NCI-H1694 (cell line): ENCODE measurements around the gene SYNM.

Experiments
- DNase-seq: peaks from one replicate; lab custom pipeline; 2025; lab: John Stamatoyannopoulos, UW

SYNM gene

GRCh38 chr15:99122831-99123712, 18.2 kb downstream of the SYNM start:
- no peak for DNase-seq

GRCh38 chr15:99123713-99124451, 19.0 kb downstream of the SYNM start:
- peak; percentile 28 for DNase-seq

GRCh38 chr15:99124641-99125040, 19.8 kb downstream of the SYNM start:
- DNase-seq = no peak

- no peak for DNase-seq
These were observed 20.4 kb downstream of the SYNM start for GRCh38 chr15:99125061-99125891.

GRCh38 chr15:99126131-99126588, 21.3 kb downstream of the SYNM start:
- no peak for DNase-seq

- DNase-seq = no peak
These were observed 22.1 kb downstream of the SYNM start for GRCh38 chr15:99126930-99127329.

- DNase-seq = no peak
These were observed 22.9 kb downstream of the SYNM start for GRCh38 chr15:99127773-99128172.

- DNase-seq = no peak
These were observed 23.5 kb downstream of the SYNM start for GRCh38 chr15:99128411-99128810.

- no peak for DNase-seq
These were observed 24.8 kb downstream of the SYNM start for GRCh38 chr15:99129644-99130043.

GRCh38 chr15:99130314-99130713, 25.4 kb downstream of the SYNM start:
- DNase-seq = no peak

- no peak for DNase-seq
These were observed 26.0 kb downstream of the SYNM start for GRCh38 chr15:99130765-99131440.

GRCh38 chr15:99131441-99132023, 26.7 kb downstream of the SYNM start:
- no peak for DNase-seq

GRCh38 chr15:99132122-99132521, 27.2 kb downstream of the SYNM start:
- no peak for DNase-seq

- DNase-seq = no peak
These were observed 27.9 kb downstream of the SYNM start for GRCh38 chr15:99132634-99133287.

- no peak for DNase-seq
These were observed 29.5 kb downstream of the SYNM start for GRCh38 chr15:99134317-99134821.

GRCh38 chr15:99135194-99135593, 30.3 kb downstream of the SYNM start:
- DNase-seq = no peak

GRCh38 chr15:99137111-99137546, 32.2 kb downstream of the SYNM start:
- no peak for DNase-seq

- DNase-seq = no peak
These were observed 33.0 kb downstream of the SYNM start for GRCh38 chr15:99137877-99138276.

GRCh38 chr15:99138491-99138982, 33.7 kb downstream of the SYNM start:
- no peak for DNase-seq

GRCh38 chr15:99139276-99139675, 34.4 kb downstream of the SYNM start:
- DNase-seq = no peak
